NOMO-1 treated with DMSO at 0.1 percent for 48 hours (cell line): ENCODE results near the gene FCHSD2.
"Not testable (repeated sequence)": the region's sequence is repeated elsewhere in the genome, so short reads cannot be mapped to it uniquely, and the experiment has no call there.

Source experiments
- DNase-seq: peaks from one replicate; lab custom pipeline; 2025; ENCODE audit not compliant: unreplicated experiment; lab: John Stamatoyannopoulos, UW

Gene FCHSD2

GRCh38 chr11:72897506-72897905 lies 244.6 kb downstream of the FCHSD2 start:
- no peak for DNase-seq

GRCh38 chr11:72896431-72896830 lies 245.7 kb downstream of the FCHSD2 start:
- no peak for DNase-seq

GRCh38 chr11:72890881-72891280 lies 251.2 kb downstream of the FCHSD2 start:
- DNase-seq, result no peak

- no peak for DNase-seq
Measured at GRCh38 chr11:72886619-72887018, 255.5 kb downstream of the FCHSD2 start.

GRCh38 chr11:72885749-72886609 lies 256.1 kb downstream of the FCHSD2 start:
- no peak for DNase-seq

GRCh38 chr11:72876147-72876546 lies 266.0 kb downstream of the FCHSD2 start:
- no peak for DNase-seq

GRCh38 chr11:72875736-72876135 lies 266.4 kb downstream of the FCHSD2 start:
- no peak for DNase-seq

- DNase-seq, result no peak
Measured at GRCh38 chr11:72872012-72872411, 270.1 kb downstream of the FCHSD2 start.

GRCh38 chr11:72871119-72871518 lies 271.0 kb downstream of the FCHSD2 start:
- no peak for DNase-seq

GRCh38 chr11:72869831-72870230 lies 272.3 kb downstream of the FCHSD2 start:
- no peak for DNase-seq

GRCh38 chr11:72867970-72868369 lies 274.1 kb downstream of the FCHSD2 start:
- no peak for DNase-seq

GRCh38 chr11:72864702-72865655 lies 277.1 kb downstream of the FCHSD2 start:
- DNase-seq, result no peak

GRCh38 chr11:72863916-72864315 lies 278.2 kb downstream of the FCHSD2 start:
- DNase-seq, result no peak

GRCh38 chr11:72863091-72863490 lies 279.0 kb downstream of the FCHSD2 start:
- no peak for DNase-seq

GRCh38 chr11:72860592-72860991 lies 281.5 kb downstream of the FCHSD2 start:
- DNase-seq, result no peak

- no peak for DNase-seq
Measured at GRCh38 chr11:72860010-72860409, 282.1 kb downstream of the FCHSD2 start.

GRCh38 chr11:72859126-72859525 lies 283.0 kb downstream of the FCHSD2 start:
- no peak for DNase-seq

- DNase-seq, result not testable (repeated sequence)
Measured at GRCh38 chr11:72858267-72858666, 283.9 kb downstream of the FCHSD2 start.

GRCh38 chr11:72856551-72857345 lies 285.4 kb downstream of the FCHSD2 start:
- no peak for DNase-seq

- DNase-seq, result no peak
Measured at GRCh38 chr11:72856065-72856464, 286.1 kb downstream of the FCHSD2 start.

GRCh38 chr11:72851726-72852125 lies 290.4 kb downstream of the FCHSD2 start:
- DNase-seq, result no peak
